Gastroesophageal sphincter (tissue), 4 donors: Measurements from ENCODE around the gene CCDC117. TPM values are rescaled to one million over a fixed set of nuclear protein-coding genes. Genes with fewer than 3 reads are reported as not detected.

Experiments used
- ATAC-seq: fragments of 150-250 bp; one replicate; pipeline ENCODE4 v1.9.1; 2016; ENCODE audit warnings: mild to moderate bottlenecking, moderate library complexity
- H3K27ac ChIP-seq, 4 donors: fragments of 200-600 bp; sonication (generic) in 3 of 4; 1 replicate in 3 of 4; 2 replicates in 1 of 4; pipeline ENCODE4 v1.5.1; 2016 to 2019
- H3K27me3 ChIP-seq: fragments of 200-600 bp; sonication (generic); one replicate; pipeline ENCODE4 v1.5.1; 2019
- H3K36me3 ChIP-seq, 2 donors: fragments of 200-600 bp; sonication (generic); one replicate each; pipeline ENCODE4 v1.5.1; 2019; ENCODE audit warnings: control low read depth in 1 of 2
- H3K4me1 ChIP-seq, 3 donors: fragments of 200-600 bp; sonication (generic); 1 replicate in 2 of 3; 2 replicates in 1 of 3; pipeline ENCODE4 v1.5.1; 2016 to 2019; ENCODE audit warnings: control low read depth in 2 of 3
- H3K4me3 ChIP-seq, 2 donors: fragments of 200-600 bp; sonication (generic); one replicate each; pipeline ENCODE4 v1.5.1; 2019; ENCODE audit warnings: mild to moderate bottlenecking in 1 of 2, moderate library complexity in 1 of 2
- H3K9me3 ChIP-seq, 3 donors: fragments of 200-600 bp; sonication (generic); one replicate each; pipeline ENCODE4 v1.5.1; 2017 to 2019; ENCODE audit warnings: control low read depth in 2 of 3
- CTCF ChIP-seq, 4 experiments: fragments of 200-600 bp in 2 of 4; fragments of 450-650 bp in 2 of 4; sonication (generic) in 1 of 4; IDR thresholded peaks; one replicate each; pipeline ENCODE4 v1.5.1; 2017 to 2019; ENCODE audit warnings: antibody characterized with exemption in 4 of 4, mild to moderate bottlenecking in 2 of 4, moderate library complexity in 2 of 4
- EP300 ChIP-seq: sonication (generic); formaldehyde crosslinking; IDR thresholded peaks from one replicate; pipeline ENCODE4 v1.6.1; 2017; ENCODE audit warnings: antibody characterized with exemption, mild to moderate bottlenecking
- POLR2A ChIP-seq, 2 donors: fragments of 450-650 bp; IDR thresholded peaks; one replicate each; pipeline ENCODE4 v1.6.1; 2017; ENCODE audit warnings: antibody characterized with exemption in 2 of 2, mild to moderate bottlenecking in 2 of 2, moderate library complexity in 1 of 2
- POLR2AphosphoS5 ChIP-seq: sonication (generic); formaldehyde crosslinking; IDR thresholded peaks from one replicate; pipeline ENCODE4 v1.6.1; 2017; ENCODE audit warnings: antibody characterized with exemption
- WGBS, 2 donors: methylation state at CpG; one replicate each; pipeline ENCODE4 v1.1.5; 2018; ENCODE audit warnings: low coverage in 1 of 2; 5-methylcytosine and 5-hydroxymethylcytosine counted together
- small RNA-seq, 4 donors: library from RNA; depleted of rRNA; stranded (forward); fragments of <200 nt; gene quantifications; one replicate each; pipeline ENCODE3, GENCODE V24; 2016
- total RNA-seq, 4 donors: library from RNA; depleted of rRNA; stranded (reverse); fragments of >200 nt; gene quantifications; one replicate each; pipeline ENCODE4 v1.1.0, GENCODE V29; 2016

CCDC117 gene
- total RNA-seq, 4 donors from 2014 or later = 23.2 to 34.2 (median 25.7) TPM

DNA sequence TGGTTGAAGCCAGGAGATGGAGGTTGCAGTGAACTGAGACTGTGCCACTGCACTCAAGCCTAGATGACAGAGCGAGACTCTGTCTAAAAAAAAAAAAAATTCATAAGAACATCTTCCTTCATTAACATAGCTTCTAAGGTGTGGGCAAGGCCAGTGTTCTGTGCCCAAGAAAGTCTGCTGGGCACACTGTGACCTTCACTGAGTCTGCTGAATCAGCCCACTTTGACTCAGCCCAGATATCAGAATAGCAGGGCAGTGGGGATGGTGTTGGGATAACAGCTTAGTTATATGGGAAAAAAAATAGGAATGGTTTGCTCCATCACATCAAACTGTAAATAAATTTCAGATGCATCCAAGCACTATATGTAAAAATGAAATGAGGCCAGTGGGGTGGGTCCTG, 60.2 kb downstream of the CCDC117 start:
- Histone ChIP-seq H3K27me3 (no peaks in the 10 kb centered on the region), H3K4me1 (peaks cover 0 to 18% (median 0%) of the 10 kb centered on the region in 3 donors), H3K4me3 (no peak overlapping the region), H3K9me3 (no peaks in the 10 kb centered on the region), H3K36me3 (peaks cover 0 to 6% of the 10 kb centered on the region in 2 donors), H3K27ac (no peak overlapping the region)
- TF ChIP-seq CTCF (IDR thresholded peaks at IDR 0.05) (no peak), POLR2AphosphoS5 (no peak), POLR2A (IDR thresholded peaks at IDR 0.05) (no peak), EP300 (no peak)
- no peak for ATAC-seq
- WGBS, 2 donors = no CpG with 5 or more reads among the region's 1 CpG

DNA sequence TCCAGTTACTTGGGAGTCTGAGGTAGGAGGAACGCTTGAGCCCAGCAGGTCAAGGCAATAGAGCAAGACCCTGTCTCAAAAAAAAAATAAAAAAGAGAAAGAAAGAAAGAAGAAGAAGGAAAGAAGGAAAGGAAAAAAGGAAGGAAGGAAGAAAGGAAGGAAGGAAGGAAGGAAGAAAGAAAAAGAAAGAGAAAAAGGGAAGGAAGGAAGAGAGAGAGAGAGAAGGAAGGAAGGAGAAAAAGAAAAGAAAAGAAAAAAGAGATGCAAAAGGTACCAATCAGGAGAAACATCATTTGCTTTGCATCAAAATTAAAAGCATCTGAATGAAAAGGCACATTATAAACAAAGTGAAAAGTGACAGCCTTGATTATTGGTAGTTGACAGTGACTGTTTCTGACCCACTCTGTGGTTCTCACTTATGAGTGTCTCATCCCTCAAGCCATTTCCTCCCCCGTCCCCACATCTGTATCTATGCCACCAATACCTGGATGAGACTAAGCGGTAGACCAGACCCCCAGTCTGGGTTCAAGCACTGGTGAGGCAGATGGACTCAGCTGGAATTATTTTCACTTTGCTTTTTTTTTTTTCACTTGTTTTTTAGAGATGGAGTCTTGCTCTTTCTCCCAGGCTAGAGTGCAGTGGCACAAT, 60.9 kb downstream of the CCDC117 start:
- no peak overlapping the region for H3K4me3 ChIP-seq
- no peak for TF ChIP-seq EP300
- TF ChIP-seq CTCF (IDR thresholded peaks at IDR 0.05) = no peak
- no peak for TF ChIP-seq POLR2AphosphoS5
- no peak for TF ChIP-seq POLR2A (IDR thresholded peaks at IDR 0.05)
- no peaks in the 10 kb centered on the region for H3K27me3 ChIP-seq
- no peaks in the 10 kb centered on the region for H3K9me3 ChIP-seq
- H3K27ac ChIP-seq = no peak overlapping the region
- peaks cover 0 to 6% of the 10 kb centered on the region in 2 donors for H3K36me3 ChIP-seq
- WGBS, 2 donors = 93% methylated on average over 3 of the region's 3 CpGs
- ATAC-seq = no peak
- H3K4me1 ChIP-seq = peaks cover 0 to 18% (median 0%) of the 10 kb centered on the region in 3 donors

GRCh38 chr22:28835630-28836189, 63.2 kb downstream of the CCDC117 start:
- WGBS, 2 donors = 71 to 86% methylated on average over 1 of the region's 11 CpGs
- peak; percentile 16 for ATAC-seq
- peaks cover 0 to 6% of the 10 kb centered on the region in 2 donors for H3K36me3 ChIP-seq
- no peaks in the 10 kb centered on the region for H3K27me3 ChIP-seq
- TF ChIP-seq EP300 = no peak
- no peak for TF ChIP-seq POLR2AphosphoS5
- TF ChIP-seq POLR2A (IDR thresholded peaks at IDR 0.05) = no peak
- no peak overlapping the region for H3K4me3 ChIP-seq
- no peaks in the 10 kb centered on the region for H3K4me1 ChIP-seq
- no peak overlapping the region for H3K27ac ChIP-seq
- no peaks in the 10 kb centered on the region for H3K9me3 ChIP-seq

GRCh38 chr22:28837640-28838039, 65.1 kb downstream of the CCDC117 start:
- no peaks in the 10 kb centered on the region for H3K4me1 ChIP-seq
- no peaks in the 10 kb centered on the region for H3K9me3 ChIP-seq
- no peak overlapping the region for H3K4me3 ChIP-seq
- no peaks in the 10 kb centered on the region for H3K27me3 ChIP-seq
- ATAC-seq = no peak
- 100% methylated on average over 1 of the region's 6 CpGs for WGBS, 2 donors
- H3K27ac ChIP-seq = no peak overlapping the region
- TF ChIP-seq POLR2AphosphoS5 (no peak), POLR2A (IDR thresholded peaks at IDR 0.05) (no peak)
- H3K36me3 ChIP-seq = peaks cover 0 to under 1% of the 10 kb centered on the region in 2 donors

Small RNA genes lying within 50 kb of the gene (small RNA-seq; reads per million reads assigned to genes)
- 0 reads per million in 4 donors for gene Z93930.1

Other genes with a start within 250 kb of the CCDC117 start
- 100 to 1,000 TPM in 1 of 4 donors, 10 to 100 TPM in 3; 35.1 to 138 (median 50.8) TPM for gene TTC28, start 92.9 kb upstream of the CCDC117 start, total RNA-seq
- 10 to 100 TPM in 1 of 4 donors, 1 to 10 TPM in 3; 3.4 to 11.7 (median 4.8) TPM for gene CHEK2, start 30.9 kb upstream of the CCDC117 start, total RNA-seq
- 10 to 100 TPM; 14.0 to 17.1 (median 15.0) TPM for gene HSCB, start 30.7 kb upstream of the CCDC117 start, total RNA-seq
- gene XBP1, start 27.9 kb downstream of the CCDC117 start, total RNA-seq = 100 to 1,000 TPM in 2 of 4 donors, 10 to 100 TPM in 2; 55.9 to 129 (median 92.3) TPM
- gene ZNRF3, start 110.9 kb downstream of the CCDC117 start, total RNA-seq = 10 to 100 TPM; 14.8 to 27.7 (median 19.8) TPM